HEK293 (cell line): Measurements from ENCODE around the gene TENT4A.

Source experiments
- CTCF ChIA-PET: fragments of 350-600 bp; formaldehyde crosslinking; extraction: SDS; loops from one replicate; lab custom pipeline; 2021; ENCODE audit warnings: antibody characterized with exemption; lab: Yijun Ruan, JAX
- POLR2A ChIA-PET: fragments of 300-600 bp; formaldehyde crosslinking; extraction: SDS; loops from one replicate; lab custom pipeline; 2020; ENCODE audit warnings: antibody characterized with exemption, inconsistent platforms; lab: Yijun Ruan, JAX
- H3K27ac ChIP-seq: fragments of 200-500 bp; sonication (Bioruptor generic); 2 replicates; pipeline ENCODE4 v1.5.1; 2014; ENCODE audit warnings: low read depth, low read length, control low read depth, inconsistent platforms; ENCODE audit errors: extremely low read depth
- H3K36me3 ChIP-seq, 2 experiments: fragments of 200-500 bp in 1 of 2; sonication (Bioruptor generic) in 1 of 2; 1 replicate in 1 of 2; 2 replicates in 1 of 2; pipeline ENCODE4 v1.5.1; 2014 to 2017; ENCODE audit warnings: inconsistent platforms in 2 of 2, low read length in 2 of 2; ENCODE audit not compliant: control insufficient read depth in 2 of 2, insufficient read depth in 1 of 2
- H3K4me1 ChIP-seq: fragments of 200-500 bp; sonication (Bioruptor generic); 2 replicates; pipeline ENCODE4 v1.5.1; 2014; ENCODE audit warnings: mild to moderate bottlenecking, low read length, inconsistent platforms; ENCODE audit not compliant: control insufficient read depth, insufficient read depth
- H3K4me3 ChIP-seq: 2 replicates; pipeline ENCODE4 v1.5.1; 2011; ENCODE audit warnings: low read depth, mild to moderate bottlenecking, control low read depth, low read length, moderate library complexity
- H3K9me3 ChIP-seq: fragments of 200-500 bp; sonication (Bioruptor generic); 2 replicates; pipeline ENCODE4 v1.5.1; 2014; ENCODE audit warnings: low read depth, low read length, inconsistent platforms; ENCODE audit not compliant: control insufficient read depth, insufficient read depth
- GFI1B ChIP-seq: fragments of 450-650 bp; formaldehyde crosslinking; IDR thresholded peaks from 2 replicates; pipeline ENCODE4 v1.5.1; 2016; ENCODE audit warnings: missing biosample characterization, missing genetic modification characterization
- GLI2 ChIP-seq: fragments of 450-650 bp; formaldehyde crosslinking; IDR thresholded peaks from 2 replicates; pipeline ENCODE4; 2017; ENCODE audit warnings: missing biosample characterization, missing genetic modification characterization, low read depth, borderline replicate concordance
- KLF10 ChIP-seq: fragments of 450-650 bp; IDR thresholded peaks from 2 replicates; pipeline ENCODE4 v1.5.1; 2018; ENCODE audit warnings: missing biosample characterization, mild to moderate bottlenecking, missing genetic modification characterization
- MZF1 ChIP-seq: fragments of 450-650 bp; formaldehyde crosslinking; IDR thresholded peaks from 2 replicates; pipeline ENCODE4 v1.5.1; 2017; ENCODE audit warnings: missing biosample characterization, missing genetic modification characterization, borderline replicate concordance
- REST ChIP-seq: fragments of 450-650 bp; formaldehyde crosslinking; IDR thresholded peaks from 2 replicates; pipeline ENCODE4 v1.5.1; 2016; ENCODE audit warnings: missing biosample characterization, missing genetic modification characterization
- ZBTB20 ChIP-seq: fragments of 450-650 bp; formaldehyde crosslinking; IDR thresholded peaks from 2 replicates; pipeline ENCODE4 v1.5.1; 2016; ENCODE audit warnings: missing biosample characterization, missing genetic modification characterization
- ZBTB8A ChIP-seq: fragments of 450-650 bp; formaldehyde crosslinking; IDR thresholded peaks from 2 replicates; pipeline ENCODE4 v1.5.1; 2016; ENCODE audit warnings: missing biosample characterization, missing genetic modification characterization
- ZNF114 ChIP-seq: fragments of 450-650 bp; formaldehyde crosslinking; IDR thresholded peaks from 2 replicates; pipeline ENCODE4 v1.5.0; 2017; ENCODE audit warnings: missing biosample characterization, missing genetic modification characterization
- ZNF133 ChIP-seq: fragments of 450-650 bp; formaldehyde crosslinking; IDR thresholded peaks from 2 replicates; pipeline ENCODE4 v1.5.1; 2016; ENCODE audit warnings: missing biosample characterization, missing genetic modification characterization
- ZNF146 ChIP-seq: fragments of 450-650 bp; formaldehyde crosslinking; IDR thresholded peaks from 2 replicates; pipeline ENCODE4 v1.5.1; 2016; ENCODE audit warnings: missing biosample characterization, missing genetic modification characterization
- ZNF16 ChIP-seq: fragments of 450-650 bp; formaldehyde crosslinking; IDR thresholded peaks from 2 replicates; pipeline ENCODE4 v1.5.1; 2016; ENCODE audit warnings: low read depth, missing biosample characterization, missing genetic modification characterization
- ZNF18 ChIP-seq: fragments of 450-650 bp; formaldehyde crosslinking; IDR thresholded peaks from 2 replicates; pipeline ENCODE4 v1.5.1; 2016; ENCODE audit warnings: missing biosample characterization, missing genetic modification characterization
- ZNF19 ChIP-seq: fragments of 450-650 bp; formaldehyde crosslinking; IDR thresholded peaks from 2 replicates; pipeline ENCODE4; 2016; ENCODE audit warnings: missing biosample characterization, missing genetic modification characterization, low read depth
- ZNF302 ChIP-seq: fragments of 450-650 bp; formaldehyde crosslinking; IDR thresholded peaks from 2 replicates; pipeline ENCODE4 v1.5.1; 2016; ENCODE audit warnings: missing biosample characterization, missing genetic modification characterization, low read depth
- ZNF341 ChIP-seq: fragments of 450-650 bp; formaldehyde crosslinking; IDR thresholded peaks from 2 replicates; pipeline ENCODE4; 2016; ENCODE audit warnings: low read depth, missing biosample characterization, missing genetic modification characterization
- ZNF423 ChIP-seq: fragments of 450-650 bp; formaldehyde crosslinking; IDR thresholded peaks from 2 replicates; pipeline ENCODE4 v1.5.1; 2016; ENCODE audit warnings: missing biosample characterization, missing genetic modification characterization
- ZNF473 ChIP-seq: fragments of 450-650 bp; formaldehyde crosslinking; IDR thresholded peaks from 2 replicates; pipeline ENCODE4 v1.5.1; 2017; ENCODE audit warnings: missing biosample characterization, missing genetic modification characterization
- ZNF560 ChIP-seq: fragments of 450-650 bp; formaldehyde crosslinking; IDR thresholded peaks from 2 replicates; pipeline ENCODE4 v1.5.1; 2017; ENCODE audit warnings: missing biosample characterization, missing genetic modification characterization, borderline replicate concordance
- ZNF561 ChIP-seq: fragments of 450-650 bp; IDR thresholded peaks from 2 replicates; pipeline ENCODE4 v1.5.1; 2018; ENCODE audit warnings: missing biosample characterization, missing genetic modification characterization, borderline replicate concordance
- ZNF580 ChIP-seq: fragments of 450-650 bp; formaldehyde crosslinking; IDR thresholded peaks from 2 replicates; pipeline ENCODE4 v1.5.1; 2016; ENCODE audit warnings: missing biosample characterization, missing genetic modification characterization
- ZNF596 ChIP-seq: fragments of 450-650 bp; IDR thresholded peaks from 2 replicates; pipeline ENCODE4 v1.5.0; 2018; ENCODE audit warnings: missing biosample characterization, mild to moderate bottlenecking, missing genetic modification characterization, moderate library complexity
- ZNF624 ChIP-seq: fragments of 450-650 bp; formaldehyde crosslinking; IDR thresholded peaks from 2 replicates; pipeline ENCODE4 v1.5.1; 2017; ENCODE audit warnings: missing biosample characterization, missing genetic modification characterization
- ZNF639 ChIP-seq: fragments of 450-650 bp; formaldehyde crosslinking; IDR thresholded peaks from 2 replicates; pipeline ENCODE4 v1.5.1; 2016; ENCODE audit warnings: missing biosample characterization, missing genetic modification characterization
- ZNF704 ChIP-seq: fragments of 450-650 bp; formaldehyde crosslinking; IDR thresholded peaks from 2 replicates; pipeline ENCODE4 v1.5.1; 2016; ENCODE audit warnings: missing biosample characterization, missing genetic modification characterization
- ZNF76 ChIP-seq: fragments of 450-650 bp; formaldehyde crosslinking; IDR thresholded peaks from 2 replicates; pipeline ENCODE4; 2016; ENCODE audit warnings: low read depth, missing biosample characterization, missing genetic modification characterization, borderline replicate concordance
- ZNF776 ChIP-seq: fragments of 450-650 bp; formaldehyde crosslinking; IDR thresholded peaks from 2 replicates; pipeline ENCODE4 v1.5.0; 2017; ENCODE audit warnings: missing biosample characterization, missing genetic modification characterization, borderline replicate concordance

Gene TENT4A

GRCh38 chr5:6785161-6785860, 72.1 kb downstream of the TENT4A start:
- no peaks in the 10 kb centered on the region for H3K4me1 ChIP-seq
- H3K27ac ChIP-seq: no peak overlapping the region
- TF ChIP-seq ZNF776 (tag by site-specific recombination) (no peak), ZBTB8A (tag by site-specific recombination) (no peak), ZNF596 (tag by site-specific recombination) (no peak), GLI2 (no peak), ZNF704 (0 out of 2 replicates have a peak, but pooled peaks have one; percentile 28), ZNF639 (tag by site-specific recombination) (no peak), ZNF16 (no peak), ZNF341 (tag by site-specific recombination) (no peak), KLF10 (tag by site-specific recombination) (no peak), ZNF580 (tag by site-specific recombination) (no peak), ZNF561 (tag by site-specific recombination) (no peak), ZNF473 (tag by site-specific recombination) (no peak), ZNF560 (no peak), ZNF18 (tag by site-specific recombination) (peak; percentile 81; the same call in 1 of the 2 replicates), ZNF423 (tag by site-specific recombination) (no peak), ZBTB20 (tag by site-specific recombination) (no peak), ZNF302 (tag by site-specific recombination) (no peak; the same call in 1 of the 2 replicates), ZNF76 (no peak)
- no peaks in the 10 kb centered on the region for H3K9me3 ChIP-seq
- ChIA-PET POLR2A (no interaction called here), CTCF (interaction anchor here (0.6 kb wide), 1 partner anchor 20 kb away, joined by 3 read pairs; no protein-coding TSS in a partner anchor)
- H3K4me3 ChIP-seq: no peak overlapping the region
- 0 out of 3 replicates have a peak, but pooled peaks cover 0 to 3% of the 10 kb centered on the region in 2 experiments for H3K36me3 ChIP-seq

GRCh38 chr5:6785861-6786180, 72.6 kb downstream of the TENT4A start:
- POLR2A ChIA-PET: no interaction called here
- H3K4me1 ChIP-seq: no peaks in the 10 kb centered on the region
- no peak overlapping the region for H3K4me3 ChIP-seq
- H3K9me3 ChIP-seq: no peaks in the 10 kb centered on the region
- H3K27ac ChIP-seq: no peak overlapping the region
- CTCF ChIA-PET: no interaction called here
- H3K36me3 ChIP-seq: 0 out of 3 replicates have a peak, but pooled peaks cover 0 to 3% of the 10 kb centered on the region in 2 experiments
- TF ChIP-seq MZF1 (tag by site-specific recombination) (no peak), ZNF624 (no peak), ZNF114 (no peak), REST (no peak), ZNF19 (tag by site-specific recombination) (no peak), ZNF133 (tag by site-specific recombination) (no peak), GFI1B (tag by site-specific recombination) (no peak), ZNF704 (no peak), ZNF146 (tag by site-specific recombination) (no peak)
